A549 (cell line): ENCODE results near the gene BST2. TPM values are rescaled to one million over a fixed set of nuclear protein-coding genes. Genes with fewer than 3 reads are reported as not detected.

ENCODE experiments used
- ATAC-seq, 2 experiments: fragments of 200-7000 bp in 1 of 2; fragments of >200 bp in 1 of 2; cut with Nextera tagmentation in 1 of 2; cut with Tn5 transposase in 1 of 2; 3 replicates each; pipeline versions ENCODE4 v1.8.0 to v1.9.1; 2018 to 2020; ENCODE audit warnings: mild to moderate bottlenecking in 1 of 2, moderate library complexity in 1 of 2
- CTCF ChIA-PET: fragments of 300-600 bp; sonication (Branson Sonifier 250); formaldehyde crosslinking; extraction: SDS; loops from one replicate; lab custom pipeline; 2021; ENCODE audit warnings: antibody characterized with exemption, inconsistent platforms; lab: Yijun Ruan, JAX
- POLR2A ChIA-PET: fragments of 350-600 bp; formaldehyde crosslinking; extraction: SDS; loops from one replicate; lab custom pipeline; 2021; ENCODE audit warnings: antibody characterized with exemption, inconsistent platforms; lab: Yijun Ruan, JAX
- DNase-seq, 2 experiments: peaks; one replicate each; pipeline versions ENCODE4 v3.0.0 to v3.0.0-alpha.2; 2011 to 2016; ENCODE audit warnings: low read depth in 1 of 2, low spot score in 1 of 2
- FAIRE-seq: peaks from 2 replicates; lab custom pipeline; 2011; peaks lifted over from hg19 to GRCh38; lab: Jason Lieb, UNC
- H3K27ac ChIP-seq, 2 experiments: fragments of >200 bp; sonication (Bioruptor Twin); formaldehyde crosslinking; 3 replicates each; pipeline ENCODE4 v1.5.1; 2016 to 2017
- H3K4me1 ChIP-seq: fragments of >200 bp; sonication (Bioruptor Twin); formaldehyde crosslinking; 3 replicates; pipeline ENCODE4 v1.6.1; 2016
- H3K4me2 ChIP-seq: fragments of >200 bp; sonication (Bioruptor Twin); formaldehyde crosslinking; 3 replicates; pipeline ENCODE4 v1.6.1; 2016
- H3K4me3 ChIP-seq: fragments of >200 bp; sonication (Bioruptor Twin); formaldehyde crosslinking; 3 replicates; pipeline ENCODE4 v1.5.1; 2016
- H3K9me3 ChIP-seq: fragments of >200 bp; sonication (Bioruptor Twin); formaldehyde crosslinking; 3 replicates; pipeline ENCODE4 v1.6.1; 2016
- CEBPB ChIP-seq, 2 experiments: fragments of >200 bp in 1 of 2; sonication (Bioruptor Twin) in 1 of 2; formaldehyde crosslinking in 1 of 2; IDR thresholded peaks; 2 replicates each; pipeline ENCODE4 v1.6.1; 2012 to 2016
- CHD2 ChIP-seq: fragments of 150-350 bp; IDR thresholded peaks from 2 replicates; pipeline ENCODE4 v1.6.1; 2014; ENCODE audit warnings: low read length; ENCODE audit not compliant: partially characterized antibody
- CTCF ChIP-seq: fragments of >200 bp; sonication (Bioruptor Twin); formaldehyde crosslinking; IDR thresholded peaks from 3 replicates; pipeline ENCODE4 v1.5.1; 2016
- EHF ChIP-seq: fragments of 250-450 bp; sonication (Bioruptor Pico); IDR thresholded peaks from 2 replicates; pipeline ENCODE4 v1.5.0; 2020; ENCODE audit warnings: mild to moderate bottlenecking
- EHMT2 ChIP-seq: fragments of 200-600 bp; sonication (generic); IDR thresholded peaks from 2 replicates; pipeline ENCODE4 v1.6.1; 2016; ENCODE audit warnings: antibody characterized with exemption, low read depth, mild to moderate bottlenecking, moderate library complexity
- EP300 ChIP-seq, 2 experiments: fragments of >200 bp; sonication (Bioruptor Twin); formaldehyde crosslinking; IDR thresholded peaks; 2 replicates in 1 of 2; 3 replicates in 1 of 2; pipeline ENCODE4 v1.6.1; 2016 to 2017
- FOSL2 ChIP-seq, 2 experiments: fragments of 450-650 bp in 1 of 2; fragments of >200 bp in 1 of 2; sonication (Bioruptor Twin) in 1 of 2; formaldehyde crosslinking; IDR thresholded peaks; 2 replicates each; pipeline versions ENCODE4 v1.5.0 to v1.6.1; 2016 to 2020; ENCODE audit warnings: mild to moderate bottlenecking in 1 of 2, moderate library complexity in 1 of 2
- FOXS1 ChIP-seq: fragments of 250-450 bp; sonication (Bioruptor Pico); IDR thresholded peaks from 2 replicates; pipeline ENCODE4 v1.5.0; 2020; ENCODE audit warnings: mild to moderate bottlenecking, moderate library complexity
- GATA3 ChIP-seq: IDR thresholded peaks from 2 replicates; pipeline ENCODE4 v1.6.1; 2012; ENCODE audit warnings: borderline replicate concordance
- HES2 ChIP-seq: fragments of >200 bp; sonication (Bioruptor Twin); formaldehyde crosslinking; IDR thresholded peaks from 2 replicates; pipeline ENCODE4 v1.6.1; 2016
- HEYL ChIP-seq: fragments of 250-450 bp; sonication (Bioruptor Pico); IDR thresholded peaks from 2 replicates; pipeline ENCODE4 v1.8.0; 2021; ENCODE audit warnings: mild to moderate bottlenecking, moderate library complexity
- HOXB5 ChIP-seq: fragments of 250-450 bp; sonication (Bioruptor Pico); IDR thresholded peaks from 2 replicates; pipeline ENCODE4 v1.5.0; 2020; ENCODE audit warnings: mild to moderate bottlenecking, moderate library complexity
- KDM1A ChIP-seq: fragments of 200-600 bp; sonication (generic); IDR thresholded peaks from 2 replicates; pipeline ENCODE4 v1.6.1; 2016; ENCODE audit warnings: low read depth, mild to moderate bottlenecking
- MAFK ChIP-seq: fragments of 450-650 bp; IDR thresholded peaks from 2 replicates; pipeline ENCODE4 v1.6.1; 2014; ENCODE audit not compliant: partially characterized antibody
- MAZ ChIP-seq: fragments of 150-350 bp; IDR thresholded peaks from 2 replicates; pipeline ENCODE4 v1.6.1; 2014; ENCODE audit warnings: antibody characterized with exemption, low read depth, low read length, borderline replicate concordance
- NPAS2 ChIP-seq: fragments of 250-450 bp; sonication (Bioruptor Pico); IDR thresholded peaks from 2 replicates; pipeline ENCODE4 v1.8.0; 2022; ENCODE audit warnings: mild to moderate bottlenecking, moderate library complexity, borderline replicate concordance
- NR3C1 ChIP-seq: fragments of >200 bp; sonication (Bioruptor Twin); formaldehyde crosslinking; IDR thresholded peaks from 3 replicates; pipeline ENCODE4 v1.6.1; 2017
- PBX3 ChIP-seq: IDR thresholded peaks from 2 replicates; pipeline ENCODE4 v1.6.1; 2012
- REST ChIP-seq: fragments of 200-600 bp; sonication (generic); IDR thresholded peaks from 2 replicates; pipeline ENCODE4 v1.6.1; 2016; ENCODE audit warnings: antibody characterized with exemption, mild to moderate bottlenecking, moderate library complexity
- RFX5 ChIP-seq: fragments of 450-650 bp; IDR thresholded peaks from 2 replicates; pipeline ENCODE4 v1.7.1; 2014; ENCODE audit warnings: antibody characterized with exemption, mild to moderate bottlenecking, moderate library complexity
- ZC3H11A ChIP-seq: fragments of 450-650 bp; IDR thresholded peaks from 2 replicates; pipeline ENCODE4 v1.6.1; 2014; ENCODE audit warnings: antibody characterized with exemption, mild to moderate bottlenecking
- ZSCAN20 ChIP-seq: fragments of 250-450 bp; sonication (Bioruptor Pico); IDR thresholded peaks from 2 replicates; pipeline ENCODE4 v1.8.0; 2022; ENCODE audit warnings: mild to moderate bottlenecking, moderate library complexity
- WGBS: methylation state at CpG from one replicate; pipeline ENCODE4 v1.1.6; 2017; ENCODE audit errors: missing lambda C conversion rate; 5-methylcytosine and 5-hydroxymethylcytosine counted together
- polyA plus RNA-seq, 4 experiments: library from polyadenylated mRNA; depleted of rRNA in 3 of 4; stranded (reverse); fragments of >200 nt; fragmentation: RNase III in 1 of 4; extraction: RNeasy Plus Mini Kit Qiagen cat#74134 plus additional on column Dnase treatment in 1 of 4; gene quantifications; 2 replicates in 3 of 4; 3 replicates in 1 of 4; pipeline ENCODE4 v1.2.3, GENCODE V29; 2011 to 2017

BST2 gene
- polyA plus RNA-seq, 2 of the 4 experiments (the other 2 are of a cell fraction) = 0.12 to 0.26 TPM

- no peak for TF ChIP-seq FOSL2 (IDR thresholded peaks at IDR 0.05)
- no peak for TF ChIP-seq FOSL2 (CRISPR knock-in tag; IDR thresholded peaks at IDR 0.05)
- TF ChIP-seq MAFK = no peak
- TF ChIP-seq EHMT2 = no peak
- no peak for TF ChIP-seq ZC3H11A
- TF ChIP-seq MAZ = no peak
These were observed 836 bp upstream of the BST2 start (continued) for GRCh38 chr19:17406046-17406886.

GRCh38 chr19:17404621-17405249 is 695 bp downstream of the BST2 start:
- WGBS = 86% methylated on average over 5 of the region's 7 CpGs
- no peak overlapping the region for H3K4me3 ChIP-seq
- CTCF ChIA-PET = interaction anchor here (0.8 kb wide), 1 partner anchor 9 kb away, joined by 5 read pairs; no protein-coding TSS in a partner anchor

More at GRCh38 chr19:17404621-17405249, 695 bp downstream of the BST2 start:
- TF ChIP-seq EHMT2 (no peak), PBX3 (no peak), KDM1A (no peak), ZSCAN20 (CRISPR knock-in tag) (no peak), CEBPB (IDR thresholded peaks at IDR 0.05) (no peak), HES2 (no peak), CHD2 (no peak), HOXB5 (CRISPR knock-in tag) (no peak), EP300 (IDR thresholded peaks at IDR 0.05) (no peak), REST (no peak), NPAS2 (CRISPR knock-in tag) (no peak), EHF (CRISPR knock-in tag) (no peak), NR3C1 (no peak), CTCF (no peak), GATA3 (no peak), HEYL (CRISPR knock-in tag) (no peak), RFX5 (no peak), FOXS1 (CRISPR knock-in tag) (no peak)
- TF ChIP-seq, all 56 proteins: peak for 0
- Histone ChIP-seq H3K9me3 (no peaks in the 10 kb centered on the region), H3K27ac (no peak overlapping the region), H3K4me1 (no peaks in the 10 kb centered on the region), H3K4me2 (no peak overlapping the region)
- DNase-seq = no peak
- ATAC-seq = no peak
- POLR2A ChIA-PET = no interaction called here
- no peak for FAIRE-seq
